Measurements from ENCODE around the gene RPL10A.
A peak's percentile ranks its signal among the peaks of the same experiment; 100 is the strongest.
"Not testable (repeated sequence)": the region's sequence is repeated elsewhere in the genome, so short reads cannot be mapped to it uniquely, and the experiment has no call there.

Gene RPL10A

DNA sequence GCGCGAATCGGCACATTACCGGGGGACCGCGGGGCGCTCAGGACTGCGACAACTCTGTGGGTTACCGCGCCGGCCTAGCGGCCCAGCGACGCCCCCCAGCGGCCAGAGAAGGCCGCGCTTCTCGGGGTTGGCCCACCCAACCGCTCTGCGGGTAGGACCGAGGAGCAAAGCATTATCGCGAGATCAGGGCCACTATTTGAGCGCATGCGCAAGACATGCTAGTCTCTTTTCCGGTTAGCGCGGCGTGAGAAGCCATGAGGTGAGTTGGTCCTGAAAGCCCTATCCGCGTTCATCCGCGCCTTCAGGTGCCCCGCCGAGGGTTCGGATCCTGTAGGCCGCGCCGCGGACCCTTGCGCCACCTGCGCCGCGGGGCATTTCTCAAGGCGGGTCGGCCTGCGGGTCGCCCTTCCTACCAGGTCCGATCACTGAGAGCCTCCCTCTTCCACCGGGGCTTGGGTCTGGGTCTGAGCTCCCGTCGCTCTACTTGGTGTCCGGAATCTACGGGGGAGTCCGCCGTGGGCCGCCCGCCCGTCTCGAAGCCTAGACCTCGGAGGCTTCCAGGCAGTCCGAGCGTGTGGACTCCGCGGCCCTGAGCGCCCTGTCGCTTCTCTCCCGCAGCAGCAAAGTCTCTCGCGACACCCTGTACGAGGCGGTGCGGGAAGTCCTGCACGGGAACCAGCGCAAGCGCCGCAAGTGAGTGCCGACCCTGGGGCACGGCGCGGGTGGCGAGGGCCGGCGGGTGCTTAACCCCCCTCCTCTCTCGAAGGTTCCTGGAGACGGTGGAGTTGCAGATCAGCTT is at the start of gene RPL10A:
TSS of gene RPL10A (plus strand) at position 221 of the 799 bp plus-strand sequence. CDS start at position 255, 34 bp downstream.
- peak; percentile 91 to 97 for DNase-seq

GRCh38 chr6:35419417-35419816 is 48.8 kb upstream of the RPL10A start:
- DNase-seq, result peak in 1 of 2 experiments; percentile 9

DNA sequence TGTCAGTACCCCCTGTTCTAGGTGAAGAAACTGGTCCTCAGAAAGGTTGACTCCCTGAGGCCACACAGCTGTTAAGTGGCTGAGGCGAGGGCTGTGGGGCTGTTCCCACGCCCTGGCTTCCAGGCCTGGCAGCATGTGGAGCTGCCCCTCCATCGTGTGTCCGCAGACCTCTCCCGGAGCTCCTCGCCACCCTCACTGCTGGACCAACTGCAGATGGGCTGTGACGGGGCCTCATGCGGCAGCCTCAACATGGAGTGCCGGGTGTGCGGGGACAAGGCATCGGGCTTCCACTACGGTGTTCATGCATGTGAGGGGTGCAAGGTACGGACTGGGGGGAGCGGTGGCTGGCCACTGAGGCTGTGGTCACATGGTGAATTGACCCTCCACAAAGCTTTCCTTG is 48.2 kb upstream of the RPL10A start:
- no peak for DNase-seq

- no peak for DNase-seq
Measured at GRCh38 chr6:35425284-35425683, 42.9 kb upstream of the RPL10A start.

GRCh38 chr6:35426074-35426473 is 42.1 kb upstream of the RPL10A start:
- DNase-seq, result no peak

- no peak for DNase-seq
Measured at GRCh38 chr6:35427435-35427834, 40.8 kb upstream of the RPL10A start.

- no peak for DNase-seq
Measured at GRCh38 chr6:35427851-35428321, 40.3 kb upstream of the RPL10A start.

DNA sequence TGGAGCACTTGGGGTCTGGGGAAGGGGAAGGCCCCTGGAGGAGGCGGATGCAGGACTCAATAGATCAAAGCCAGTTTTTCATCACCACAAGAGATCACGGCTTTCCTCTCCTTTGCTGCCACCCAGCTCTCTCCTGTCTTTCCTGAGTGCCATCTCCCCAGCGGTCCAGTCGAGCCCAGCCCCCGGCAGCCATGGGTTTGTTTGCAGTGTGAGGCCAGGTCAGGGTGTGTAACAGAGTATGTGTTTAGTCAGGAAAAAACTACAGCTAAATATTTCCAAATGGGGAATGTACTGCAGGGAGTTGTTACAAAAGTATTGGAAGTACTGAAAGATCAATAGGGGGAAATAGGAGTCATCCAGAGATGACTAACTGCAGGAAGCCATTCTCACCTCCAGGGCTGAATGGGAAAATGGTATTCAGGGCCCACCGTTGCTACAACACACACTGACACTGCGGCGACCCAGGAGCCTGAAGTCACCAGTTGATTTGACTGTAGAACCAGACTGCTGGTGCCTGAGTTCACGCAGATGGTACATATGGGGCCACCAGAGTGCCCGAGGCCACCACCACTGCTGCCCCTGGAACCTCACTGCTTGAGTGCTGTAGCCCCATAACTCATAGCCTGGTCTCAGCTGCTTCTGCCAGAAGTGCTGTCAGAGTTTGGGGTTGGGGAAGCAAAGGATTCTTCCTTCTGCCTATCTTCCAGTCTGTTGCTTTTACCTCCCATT is 39.6 kb upstream of the RPL10A start:
- no peak for DNase-seq

- DNase-seq, result no peak
Measured at GRCh38 chr6:35429463-35429862, 38.7 kb upstream of the RPL10A start.

GRCh38 chr6:35432291-35432690 is 35.9 kb upstream of the RPL10A start:
- DNase-seq, result no peak

DNA sequence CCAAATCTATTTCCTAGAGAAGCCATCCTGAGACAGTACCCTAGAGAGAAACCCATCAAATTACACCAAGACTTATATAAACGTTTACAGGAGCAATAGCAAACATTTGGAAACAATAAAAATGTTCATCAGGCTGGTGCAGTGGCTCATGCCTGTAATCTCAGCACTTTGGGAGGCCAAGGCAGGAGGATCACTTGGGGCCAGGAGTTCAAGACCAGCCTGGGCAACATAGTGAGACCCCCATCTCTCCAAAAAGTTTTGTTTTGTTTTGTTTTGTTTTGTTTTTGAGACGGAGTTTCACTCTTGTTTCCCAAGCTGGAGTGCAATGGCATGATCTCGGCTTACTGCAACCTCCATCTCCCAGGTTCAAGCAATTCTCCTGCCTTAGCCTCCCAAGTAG is 35.5 kb upstream of the RPL10A start:
- DNase-seq, result not testable (repeated sequence)

- DNase-seq, result no peak
Measured at GRCh38 chr6:35435074-35435837, 32.9 kb upstream of the RPL10A start.

- no peak for DNase-seq
Measured at GRCh38 chr6:35436071-35436857, 31.9 kb upstream of the RPL10A start.

GRCh38 chr6:35438378-35439065 is 29.7 kb upstream of the RPL10A start:
- not testable (repeated sequence) for DNase-seq

GRCh38 chr6:35439308-35439707 is 28.9 kb upstream of the RPL10A start:
- no peak for DNase-seq

DNA sequence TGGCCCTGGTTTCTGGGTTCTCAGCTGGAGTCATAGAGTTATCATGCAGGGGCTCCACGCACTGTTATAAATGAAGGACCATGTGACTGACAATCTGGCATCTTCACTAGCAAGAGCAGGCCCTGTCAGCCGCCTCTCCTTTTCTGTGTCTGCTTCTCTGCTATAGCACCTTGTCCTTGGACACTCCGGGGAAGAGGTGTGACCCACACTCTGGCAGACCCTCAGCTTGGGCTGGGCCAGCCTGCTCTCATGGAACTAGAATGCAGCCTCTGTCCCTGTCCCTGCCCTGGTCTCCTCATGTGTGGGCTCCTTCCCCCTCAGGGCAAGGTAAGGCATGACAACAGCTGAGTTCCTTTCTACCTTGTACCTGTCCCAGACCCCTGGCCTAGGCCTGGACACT is 27.0 kb upstream of the RPL10A start:
- DNase-seq, result no peak

DNA sequence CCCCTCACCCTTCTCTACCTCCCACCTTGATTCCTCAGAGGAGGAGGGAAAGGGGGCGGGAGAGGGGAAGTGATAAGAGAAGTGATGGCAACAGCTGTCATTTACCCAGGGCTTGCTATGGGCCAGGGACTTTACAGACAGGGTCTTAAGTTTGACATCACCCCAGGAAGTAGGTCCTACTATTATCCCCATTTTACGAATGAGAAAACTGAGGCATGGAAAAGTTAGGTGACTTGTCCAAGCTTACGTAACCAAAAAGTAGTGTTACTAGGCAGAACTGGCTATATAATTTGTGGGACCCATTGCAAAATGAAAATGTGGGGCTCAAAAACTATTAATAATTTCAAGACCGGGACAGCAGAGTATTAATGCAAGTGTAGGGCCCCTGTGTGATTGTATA is 26.6 kb upstream of the RPL10A start:
- DNase-seq, result no peak

GRCh38 chr6:35442693-35443092 is 25.5 kb upstream of the RPL10A start:
- DNase-seq, result no peak

- DNase-seq, result no peak
Measured at GRCh38 chr6:35443341-35444030, 24.7 kb upstream of the RPL10A start.

- DNase-seq, result no peak
Measured at GRCh38 chr6:35445691-35446090, 22.5 kb upstream of the RPL10A start.

DNA sequence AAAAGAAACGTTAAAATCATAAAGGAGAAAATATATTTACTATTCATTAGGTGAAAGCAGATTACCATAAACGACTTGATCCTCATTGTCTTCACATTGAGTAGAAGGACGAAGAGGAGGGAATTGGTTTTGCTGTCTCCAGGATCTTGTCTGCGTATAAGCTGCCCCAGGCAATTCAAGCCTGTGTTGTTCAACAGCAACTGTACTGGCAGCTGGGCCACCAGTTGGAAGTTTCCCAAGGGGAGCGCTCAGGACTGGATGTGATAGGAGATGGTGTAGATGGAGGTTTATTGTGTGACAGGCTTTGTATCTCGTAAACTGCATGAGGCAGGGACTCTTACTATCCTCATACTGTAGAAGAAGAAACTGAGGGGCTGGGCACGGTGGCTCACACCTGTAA is 20.0 kb upstream of the RPL10A start:
- no peak for DNase-seq

All from NCI-H526 (cell line).